A549 (cell line): ENCODE measurements around the gene FMNL3.

ENCODE experiments used
- BHLHE40 ChIP-seq: IDR thresholded peaks from 2 replicates; pipeline ENCODE4 v1.6.1; 2012; ENCODE audit warnings: low read depth, low read length, inconsistent platforms
- CTCF ChIP-seq: fragments of >200 bp; sonication (Bioruptor Twin); formaldehyde crosslinking; IDR thresholded peaks from 3 replicates; pipeline ENCODE4 v1.5.1; 2016
- FOXS1 ChIP-seq: fragments of 250-450 bp; sonication (Bioruptor Pico); IDR thresholded peaks from 2 replicates; pipeline ENCODE4 v1.5.0; 2020; ENCODE audit warnings: mild to moderate bottlenecking, moderate library complexity

- TF ChIP-seq BHLHE40 = no peak
- no peak for TF ChIP-seq FOXS1 (CRISPR knock-in tag)
- TF ChIP-seq CTCF = no peak
These were observed 108.7 kb downstream of the FMNL3 start for GRCh38 chr12:49598527-49598926.
